Measurements from ENCODE around the gene NOL9.

NOL9 gene

GRCh38 chr1:6554031-6554906 lies at the start of gene NOL9:
NOL9 (minus strand) TSS chr1:6554513; CDS start chr1:6554502, 11 bp downstream.
- DNase-seq (ENCODE audit: low read depth) = peak; percentile 88
- TF ChIP-seq CTCF (conservative IDR thresholded peaks at IDR 0.05; ENCODE audit: low read length) = peak; percentile 82
- H3K4me3 ChIP-seq (ENCODE audit: low read length) = peak within 1 kb of the TSS; percentile 93

- peak overlapping the region; percentile 56 for H3K4me3 ChIP-seq (ENCODE audit: low read length)
- peak; percentile 78 for DNase-seq (ENCODE audit: low read depth)
Measured at GRCh38 chr1:6603238-6603914, 49.1 kb upstream of the NOL9 start.

GRCh38 chr1:6602669-6603237 lies 48.4 kb upstream of the NOL9 start, which contains the start of gene KLHL21:
KLHL21 (minus strand) TSS chr1:6602869; CDS start chr1:6602817, 52 bp downstream.
- H3K4me3 ChIP-seq (ENCODE audit: low read length) = peak within 1 kb of the TSS; percentile 95
- no peak for TF ChIP-seq CTCF (conservative IDR thresholded peaks at IDR 0.05; ENCODE audit: low read length)

More at GRCh38 chr1:6603238-6603914, 49.1 kb upstream of the NOL9 start:
- no peak for TF ChIP-seq CTCF (conservative IDR thresholded peaks at IDR 0.05; ENCODE audit: low read length)

GRCh38 chr1:6601923-6602668 lies 47.8 kb upstream of the NOL9 start:
- no peak for TF ChIP-seq CTCF (conservative IDR thresholded peaks at IDR 0.05; ENCODE audit: low read length)
- DNase-seq (ENCODE audit: low read depth) = peak; percentile 56
- H3K4me3 ChIP-seq (ENCODE audit: low read length) = peak overlapping the region; percentile 95

More at GRCh38 chr1:6602669-6603237, 48.4 kb upstream of the NOL9 start, which contains the start of gene KLHL21:
- peak; percentile 88 for DNase-seq (ENCODE audit: low read depth)

- H3K4me3 ChIP-seq (ENCODE audit: low read length) = peak overlapping the region; percentile 95
- TF ChIP-seq CTCF (conservative IDR thresholded peaks at IDR 0.05; ENCODE audit: low read length) = no peak
- DNase-seq (ENCODE audit: low read depth) = peak; percentile 91
Measured at GRCh38 chr1:6601049-6601922, 47.0 kb upstream of the NOL9 start.
